HepG2 (cell line): Measurements from ENCODE around the gene C2CD4A. TPM values are rescaled to one million over a fixed set of nuclear protein-coding genes. Genes with fewer than 3 reads are reported as not detected.

Experiments used
- ELF3 ChIP-seq: IDR thresholded peaks from 2 replicates; pipeline ENCODE4 v1.6.1; 2016; ENCODE audit warnings: missing genetic modification reagents, missing compliant biosample characterization
- IRF9 ChIP-seq: sonication (generic); formaldehyde crosslinking; IDR thresholded peaks from 2 replicates; pipeline ENCODE4 v1.8.0; 2022; ENCODE audit warnings: missing genetic modification reagents, mild to moderate bottlenecking, borderline replicate concordance
- KAT2B ChIP-seq: fragments of 150-350 bp; IDR thresholded peaks from 2 replicates; pipeline ENCODE4 v1.6.1; 2014; ENCODE audit warnings: low read depth, low read length, borderline replicate concordance
- MLLT10 ChIP-seq: sonication (generic); formaldehyde crosslinking; IDR thresholded peaks from 2 replicates; pipeline ENCODE4 v1.4.0; 2020; ENCODE audit warnings: missing genetic modification reagents
- NFE2L1 ChIP-seq: sonication (generic); formaldehyde crosslinking; IDR thresholded peaks from 2 replicates; pipeline ENCODE4 v1.4.0; 2020; ENCODE audit warnings: missing genetic modification reagents, mild to moderate bottlenecking, borderline replicate concordance
- RXRA ChIP-seq: sonication (generic); formaldehyde crosslinking; IDR thresholded peaks from 2 replicates; pipeline ENCODE4 v1.5.1; 2020; ENCODE audit warnings: missing genetic modification reagents
- STAG1 ChIP-seq: sonication (generic); formaldehyde crosslinking; IDR thresholded peaks from 2 replicates; pipeline ENCODE4 v1.4.0; 2020; ENCODE audit warnings: missing genetic modification reagents
- ZFP36L2 ChIP-seq: sonication (generic); formaldehyde crosslinking; IDR thresholded peaks from 2 replicates; pipeline ENCODE4 v1.4.0; 2020; ENCODE audit warnings: missing genetic modification reagents
- ZNF10 ChIP-seq: sonication (generic); formaldehyde crosslinking; IDR thresholded peaks from 2 replicates; pipeline ENCODE4 v1.4.0; 2020; ENCODE audit warnings: mild to moderate bottlenecking, low read depth, missing genetic modification reagents, borderline replicate concordance
- ZNF138 ChIP-seq: sonication (generic); formaldehyde crosslinking; IDR thresholded peaks from 2 replicates; pipeline ENCODE4 v1.5.0; 2020; ENCODE audit warnings: mild to moderate bottlenecking, low read depth, missing genetic modification reagents
- polyA plus RNA-seq, 8 experiments: library from polyadenylated mRNA; depleted of rRNA in 3 of 8; stranded (reverse) in 7 of 8; unstranded in 1 of 8; fragments of >200 nt; fragmentation: Illumina TruSeq in 4 of 8; extraction: Trizol in 4 of 8; gene quantifications; 2 replicates each; pipeline versions ENCODE4 v1.2.1 to v1.2.3, GENCODE V29; 2011 to 2016; ENCODE audit warnings: low read depth in 4 of 8, missing spikeins in 1 of 8, mixed read lengths in 1 of 8; ENCODE audit not compliant: insufficient read depth in 1 of 8
- total RNA-seq, 5 experiments: library from RNA; depleted of rRNA; stranded (reverse); fragments of >200 nt; fragmentation: Illumina TruSeq; extraction: Trizol; gene quantifications; 2 replicates each; pipeline ENCODE4 v1.2.3, GENCODE V29; 2016; ENCODE audit warnings: low read depth in 1 of 5
- TF ChIP-seq, protein P1 (sequence below): sonication (generic); formaldehyde crosslinking; IDR thresholded peaks from 2 replicates; pipeline ENCODE4 v1.4.0; 2020; ENCODE audit warnings: missing genetic modification reagents, borderline replicate concordance
- TF ChIP-seq, protein P2 (sequence below): sonication (generic); formaldehyde crosslinking; IDR thresholded peaks from 2 replicates; pipeline ENCODE4 v1.8.1; 2022; ENCODE audit warnings: low read depth, mild to moderate bottlenecking, missing genetic modification reagents
- TF ChIP-seq, protein P3 (sequence below): sonication (generic); formaldehyde crosslinking; IDR thresholded peaks from 2 replicates; pipeline ENCODE4 v1.8.1; 2023; ENCODE audit warnings: missing genetic modification reagents, inconsistent platforms, borderline replicate concordance
- TF ChIP-seq, protein P4 (sequence below): fragments of 450-650 bp; IDR thresholded peaks from 2 replicates; pipeline ENCODE4 v1.6.1; 2017
- TF ChIP-seq, protein P5 (sequence below): sonication (generic); formaldehyde crosslinking; IDR thresholded peaks from 2 replicates; pipeline ENCODE4 v1.4.0; 2020; ENCODE audit warnings: missing genetic modification reagents

The C2CD4A gene
- total and polyA plus RNA-seq, 2 of the 13 experiments (the other 11 are each of a cell fraction or from before 2014, with no cell fraction given): 0.20 TPM; not detected in 1

DNA sequence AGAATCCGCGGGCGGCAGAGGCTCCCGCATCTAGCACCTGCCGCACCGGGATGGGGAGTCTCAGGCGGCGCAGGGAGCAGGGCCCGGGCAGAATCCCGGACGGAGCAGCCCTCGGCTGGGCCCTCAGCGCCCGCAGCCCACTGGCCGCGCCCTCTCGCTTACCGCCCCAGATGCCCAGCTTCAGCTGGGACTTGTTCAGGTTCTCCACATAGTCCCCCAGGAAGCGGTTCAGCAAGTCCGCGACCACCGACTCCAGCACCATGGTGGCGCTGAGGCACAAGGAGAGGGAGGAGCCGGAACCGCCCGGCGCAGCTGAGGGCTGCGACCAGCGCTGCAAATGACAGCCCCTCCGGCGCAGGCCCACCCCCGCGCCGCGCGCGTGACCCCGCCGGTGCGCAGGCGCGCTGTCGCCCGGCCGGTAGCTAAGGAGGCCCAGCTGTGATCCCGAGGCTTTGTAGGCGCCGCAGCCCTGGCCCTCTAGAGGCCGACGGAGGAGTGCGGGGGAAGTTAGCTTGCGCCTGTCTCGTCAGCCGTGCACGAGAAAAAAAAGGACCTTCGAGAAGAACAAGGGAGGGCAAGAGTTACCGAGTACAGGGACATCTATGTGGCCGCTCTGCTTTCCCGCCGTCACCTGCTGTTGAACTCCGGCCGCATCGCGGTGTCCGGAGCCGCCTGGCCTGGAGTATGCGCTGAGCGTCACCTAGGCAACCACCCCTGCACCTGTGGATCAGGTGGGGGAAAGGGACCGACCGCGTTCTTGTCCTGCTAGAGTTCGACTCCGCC lies 6.5 kb upstream of the C2CD4A start, which contains the start of gene VPS13C (continued):
- TF ChIP-seq, protein P1, sequence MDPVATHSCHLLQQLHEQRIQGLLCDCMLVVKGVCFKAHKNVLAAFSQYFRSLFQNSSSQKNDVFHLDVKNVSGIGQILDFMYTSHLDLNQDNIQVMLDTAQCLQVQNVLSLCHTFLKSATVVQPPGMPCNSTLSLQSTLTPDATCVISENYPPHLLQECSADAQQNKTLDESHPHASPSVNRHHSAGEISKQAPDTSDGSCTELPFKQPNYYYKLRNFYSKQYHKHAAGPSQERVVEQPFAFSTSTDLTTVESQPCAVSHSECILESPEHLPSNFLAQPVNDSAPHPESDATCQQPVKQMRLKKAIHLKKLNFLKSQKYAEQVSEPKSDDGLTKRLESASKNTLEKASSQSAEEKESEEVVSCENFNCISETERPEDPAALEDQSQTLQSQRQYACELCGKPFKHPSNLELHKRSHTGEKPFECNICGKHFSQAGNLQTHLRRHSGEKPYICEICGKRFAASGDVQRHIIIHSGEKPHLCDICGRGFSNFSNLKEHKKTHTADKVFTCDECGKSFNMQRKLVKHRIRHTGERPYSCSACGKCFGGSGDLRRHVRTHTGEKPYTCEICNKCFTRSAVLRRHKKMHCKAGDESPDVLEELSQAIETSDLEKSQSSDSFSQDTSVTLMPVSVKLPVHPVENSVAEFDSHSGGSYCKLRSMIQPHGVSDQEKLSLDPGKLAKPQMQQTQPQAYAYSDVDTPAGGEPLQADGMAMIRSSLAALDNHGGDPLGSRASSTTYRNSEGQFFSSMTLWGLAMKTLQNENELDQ (CRISPR knock-in tag): no peak
- TF ChIP-seq, protein P2, sequence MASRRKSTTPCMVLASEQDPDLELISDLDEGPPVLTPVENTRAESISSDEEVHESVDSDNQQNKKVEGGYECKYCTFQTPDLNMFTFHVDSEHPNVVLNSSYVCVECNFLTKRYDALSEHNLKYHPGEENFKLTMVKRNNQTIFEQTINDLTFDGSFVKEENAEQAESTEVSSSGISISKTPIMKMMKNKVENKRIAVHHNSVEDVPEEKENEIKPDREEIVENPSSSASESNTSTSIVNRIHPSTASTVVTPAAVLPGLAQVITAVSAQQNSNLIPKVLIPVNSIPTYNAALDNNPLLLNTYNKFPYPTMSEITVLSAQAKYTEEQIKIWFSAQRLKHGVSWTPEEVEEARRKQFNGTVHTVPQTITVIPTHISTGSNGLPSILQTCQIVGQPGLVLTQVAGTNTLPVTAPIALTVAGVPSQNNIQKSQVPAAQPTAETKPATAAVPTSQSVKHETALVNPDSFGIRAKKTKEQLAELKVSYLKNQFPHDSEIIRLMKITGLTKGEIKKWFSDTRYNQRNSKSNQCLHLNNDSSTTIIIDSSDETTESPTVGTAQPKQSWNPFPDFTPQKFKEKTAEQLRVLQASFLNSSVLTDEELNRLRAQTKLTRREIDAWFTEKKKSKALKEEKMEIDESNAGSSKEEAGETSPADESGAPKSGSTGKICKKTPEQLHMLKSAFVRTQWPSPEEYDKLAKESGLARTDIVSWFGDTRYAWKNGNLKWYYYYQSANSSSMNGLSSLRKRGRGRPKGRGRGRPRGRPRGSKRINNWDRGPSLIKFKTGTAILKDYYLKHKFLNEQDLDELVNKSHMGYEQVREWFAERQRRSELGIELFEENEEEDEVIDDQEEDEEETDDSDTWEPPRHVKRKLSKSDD: no peak
- TF ChIP-seq, protein P3, sequence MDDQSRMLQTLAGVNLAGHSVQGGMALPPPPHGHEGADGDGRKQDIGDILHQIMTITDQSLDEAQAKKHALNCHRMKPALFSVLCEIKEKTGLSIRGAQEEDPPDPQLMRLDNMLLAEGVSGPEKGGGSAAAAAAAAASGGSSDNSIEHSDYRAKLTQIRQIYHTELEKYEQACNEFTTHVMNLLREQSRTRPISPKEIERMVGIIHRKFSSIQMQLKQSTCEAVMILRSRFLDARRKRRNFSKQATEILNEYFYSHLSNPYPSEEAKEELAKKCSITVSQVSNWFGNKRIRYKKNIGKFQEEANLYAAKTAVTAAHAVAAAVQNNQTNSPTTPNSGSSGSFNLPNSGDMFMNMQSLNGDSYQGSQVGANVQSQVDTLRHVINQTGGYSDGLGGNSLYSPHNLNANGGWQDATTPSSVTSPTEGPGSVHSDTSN: no peak
- no peak; the same call in 1 of the 2 replicates for TF ChIP-seq IRF9 (CRISPR knock-in tag)
- no peak for TF ChIP-seq KAT2B
- TF ChIP-seq, protein P4, sequence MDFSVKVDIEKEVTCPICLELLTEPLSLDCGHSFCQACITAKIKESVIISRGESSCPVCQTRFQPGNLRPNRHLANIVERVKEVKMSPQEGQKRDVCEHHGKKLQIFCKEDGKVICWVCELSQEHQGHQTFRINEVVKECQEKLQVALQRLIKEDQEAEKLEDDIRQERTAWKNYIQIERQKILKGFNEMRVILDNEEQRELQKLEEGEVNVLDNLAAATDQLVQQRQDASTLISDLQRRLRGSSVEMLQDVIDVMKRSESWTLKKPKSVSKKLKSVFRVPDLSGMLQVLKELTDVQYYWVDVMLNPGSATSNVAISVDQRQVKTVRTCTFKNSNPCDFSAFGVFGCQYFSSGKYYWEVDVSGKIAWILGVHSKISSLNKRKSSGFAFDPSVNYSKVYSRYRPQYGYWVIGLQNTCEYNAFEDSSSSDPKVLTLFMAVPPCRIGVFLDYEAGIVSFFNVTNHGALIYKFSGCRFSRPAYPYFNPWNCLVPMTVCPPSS: no peak
- TF ChIP-seq ZNF138: no peak
- 0 out of 2 replicates have a peak, but pooled peaks have one; percentile 62 for TF ChIP-seq NFE2L1 (CRISPR knock-in tag)
- no peak for TF ChIP-seq ZNF10
- no peak for TF ChIP-seq ZFP36L2 (CRISPR knock-in tag)
- peak; percentile 43; the same call in 1 of the 2 replicates for TF ChIP-seq RXRA (CRISPR knock-in tag)
- peak; percentile 43 for TF ChIP-seq STAG1 (CRISPR knock-in tag)
- TF ChIP-seq, protein P5, sequence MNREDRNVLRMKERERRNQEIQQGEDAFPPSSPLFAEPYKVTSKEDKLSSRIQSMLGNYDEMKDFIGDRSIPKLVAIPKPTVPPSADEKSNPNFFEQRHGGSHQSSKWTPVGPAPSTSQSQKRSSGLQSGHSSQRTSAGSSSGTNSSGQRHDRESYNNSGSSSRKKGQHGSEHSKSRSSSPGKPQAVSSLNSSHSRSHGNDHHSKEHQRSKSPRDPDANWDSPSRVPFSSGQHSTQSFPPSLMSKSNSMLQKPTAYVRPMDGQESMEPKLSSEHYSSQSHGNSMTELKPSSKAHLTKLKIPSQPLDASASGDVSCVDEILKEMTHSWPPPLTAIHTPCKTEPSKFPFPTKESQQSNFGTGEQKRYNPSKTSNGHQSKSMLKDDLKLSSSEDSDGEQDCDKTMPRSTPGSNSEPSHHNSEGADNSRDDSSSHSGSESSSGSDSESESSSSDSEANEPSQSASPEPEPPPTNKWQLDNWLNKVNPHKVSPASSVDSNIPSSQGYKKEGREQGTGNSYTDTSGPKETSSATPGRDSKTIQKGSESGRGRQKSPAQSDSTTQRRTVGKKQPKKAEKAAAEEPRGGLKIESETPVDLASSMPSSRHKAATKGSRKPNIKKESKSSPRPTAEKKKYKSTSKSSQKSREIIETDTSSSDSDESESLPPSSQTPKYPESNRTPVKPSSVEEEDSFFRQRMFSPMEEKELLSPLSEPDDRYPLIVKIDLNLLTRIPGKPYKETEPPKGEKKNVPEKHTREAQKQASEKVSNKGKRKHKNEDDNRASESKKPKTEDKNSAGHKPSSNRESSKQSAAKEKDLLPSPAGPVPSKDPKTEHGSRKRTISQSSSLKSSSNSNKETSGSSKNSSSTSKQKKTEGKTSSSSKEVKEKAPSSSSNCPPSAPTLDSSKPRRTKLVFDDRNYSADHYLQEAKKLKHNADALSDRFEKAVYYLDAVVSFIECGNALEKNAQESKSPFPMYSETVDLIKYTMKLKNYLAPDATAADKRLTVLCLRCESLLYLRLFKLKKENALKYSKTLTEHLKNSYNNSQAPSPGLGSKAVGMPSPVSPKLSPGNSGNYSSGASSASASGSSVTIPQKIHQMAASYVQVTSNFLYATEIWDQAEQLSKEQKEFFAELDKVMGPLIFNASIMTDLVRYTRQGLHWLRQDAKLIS (CRISPR knock-in tag): no peak
- TF ChIP-seq MLLT10 (CRISPR knock-in tag): no peak
- peak; percentile 80; the same call in 1 of the 2 replicates for TF ChIP-seq ELF3 (CRISPR knock-in tag)
